Mesendoderm (in vitro differentiated cells): ENCODE measurements around the gene SH2D7.

Experiments used
- DNase-seq: peaks from one replicate; pipeline ENCODE4 v3.0.0; 2013
- H2AK5ac ChIP-seq: 2 replicates; pipeline ENCODE4 v1.6.1; 2013; ENCODE audit warnings: low read length, inconsistent platforms
- H2BK120ac ChIP-seq: 2 replicates; pipeline ENCODE4 v1.6.1; 2013; ENCODE audit warnings: low read depth, mild to moderate bottlenecking, low read length, moderate library complexity, mixed read lengths
- H2BK15ac ChIP-seq: replicated peaks from 2 replicates; pipeline ENCODE4 v1.6.1; 2013; ENCODE audit warnings: low read depth, mild to moderate bottlenecking, moderate library complexity
- H2BK5ac ChIP-seq: 2 replicates; pipeline ENCODE4 v1.6.1; 2013; ENCODE audit warnings: low read length, inconsistent platforms
- H3K18ac ChIP-seq: 2 replicates; pipeline ENCODE4 v1.6.1; 2013; ENCODE audit warnings: mild to moderate bottlenecking, low read length, mixed read lengths
- H3K23ac ChIP-seq: one replicate; pipeline ENCODE4 v1.6.1; 2013; ENCODE audit warnings: low read length
- H3K27ac ChIP-seq: 2 replicates; pipeline ENCODE4 v1.5.1; 2013; ENCODE audit warnings: low read depth, mild to moderate bottlenecking, inconsistent platforms, low read length, moderate library complexity
- H3K27me3 ChIP-seq: 2 replicates; pipeline ENCODE4 v1.6.1; 2013; ENCODE audit warnings: low read length, control low read depth, mild to moderate bottlenecking, inconsistent platforms; ENCODE audit not compliant: insufficient read depth, poor library complexity
- H3K36me3 ChIP-seq: 2 replicates; pipeline ENCODE4 v1.6.1; 2013; ENCODE audit warnings: low read length, inconsistent platforms; ENCODE audit not compliant: control insufficient read depth, insufficient read depth
- H3K4ac ChIP-seq: one replicate; pipeline ENCODE4 v1.6.1; 2013; ENCODE audit warnings: low read depth, mild to moderate bottlenecking, low read length, moderate library complexity
- H3K4me1 ChIP-seq: 2 replicates; pipeline ENCODE4 v1.6.1; 2013; ENCODE audit warnings: low read depth, low read length, inconsistent platforms; ENCODE audit not compliant: control insufficient read depth
- H3K4me2 ChIP-seq: 2 replicates; pipeline ENCODE4 v1.6.1; 2013; ENCODE audit warnings: low read length
- H3K4me3 ChIP-seq: 2 replicates; pipeline ENCODE4 v1.5.1; 2013; ENCODE audit warnings: mild to moderate bottlenecking, low read length
- H3K56ac ChIP-seq: one replicate; pipeline ENCODE4 v1.6.1; 2013; ENCODE audit warnings: low read length
- H3K79me1 ChIP-seq: 2 replicates; pipeline ENCODE4 v1.6.1; 2013; ENCODE audit warnings: low read length, inconsistent platforms
- H3K79me2 ChIP-seq: 2 replicates; pipeline ENCODE4 v1.6.1; 2013; ENCODE audit warnings: mild to moderate bottlenecking, low read length; ENCODE audit not compliant: control insufficient read depth, insufficient read depth
- H3K9ac ChIP-seq: 2 replicates; pipeline ENCODE4 v1.6.1; 2013; ENCODE audit warnings: low read length, inconsistent platforms
- H4K5ac ChIP-seq: one replicate; pipeline ENCODE4 v1.6.1; 2013; ENCODE audit warnings: low read length
- H4K8ac ChIP-seq: one replicate; pipeline ENCODE4 v1.6.1; 2013; ENCODE audit warnings: low read depth, mild to moderate bottlenecking, control low read depth, low read length, moderate library complexity
- WGBS: extraction: QIAGEN DNeasy Blood & Tissue Kit; methylation state at CpG from one replicate; pipeline ENCODE4 v1.1.7; 2013; ENCODE audit warnings: low lambda C conversion rate, missing lambda C conversion rate; ENCODE audit not compliant: insufficient coverage; ENCODE audit errors: extremely low coverage; 5-methylcytosine and 5-hydroxymethylcytosine counted together

SH2D7 gene

DNA sequence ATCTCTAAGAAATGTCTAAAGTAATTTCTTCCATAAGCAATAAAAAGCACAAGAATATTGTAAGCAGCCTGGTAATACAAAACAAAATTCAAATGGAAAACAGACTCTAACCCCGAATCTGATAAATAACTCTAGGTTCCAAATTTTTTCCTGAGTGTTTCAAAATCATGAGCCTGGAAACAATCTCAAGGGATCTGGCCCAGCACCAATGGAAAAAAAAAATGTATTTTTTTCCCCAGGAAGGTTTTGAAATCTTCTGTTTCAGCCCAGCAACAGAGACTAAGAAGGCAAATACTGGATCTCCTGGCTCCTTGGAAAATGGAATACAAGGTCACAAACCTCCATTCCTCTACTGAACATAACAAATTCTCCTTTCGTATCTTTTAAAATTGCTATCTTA is 27.8 kb upstream of the SH2D7 start:
- Histone ChIP-seq H3K4me3 (no peak overlapping the region), H3K9ac (no peak overlapping the region), H4K8ac (no peak overlapping the region), H3K56ac (no peak overlapping the region), H3K79me1 (peaks cover 6% of the 10 kb centered on the region), H4K5ac (no peak overlapping the region), H3K18ac (no peak overlapping the region), H2BK120ac (no peak overlapping the region), H3K4ac (no peak overlapping the region), H3K23ac (no peak overlapping the region), H2BK5ac (no peak overlapping the region), H3K27me3 (no peaks in the 10 kb centered on the region), H2AK5ac (no peak overlapping the region), H3K79me2 (peaks cover 2% of the 10 kb centered on the region), H3K4me1 (peaks cover 7% of the 10 kb centered on the region), H3K36me3 (no peaks in the 10 kb centered on the region), H2BK15ac (no peak overlapping the region), H3K27ac (no peak overlapping the region), H3K4me2 (no peak overlapping the region)
- no peak for DNase-seq
- WGBS, result no CpG with 5 or more reads among the region's 2 CpGs

DNA sequence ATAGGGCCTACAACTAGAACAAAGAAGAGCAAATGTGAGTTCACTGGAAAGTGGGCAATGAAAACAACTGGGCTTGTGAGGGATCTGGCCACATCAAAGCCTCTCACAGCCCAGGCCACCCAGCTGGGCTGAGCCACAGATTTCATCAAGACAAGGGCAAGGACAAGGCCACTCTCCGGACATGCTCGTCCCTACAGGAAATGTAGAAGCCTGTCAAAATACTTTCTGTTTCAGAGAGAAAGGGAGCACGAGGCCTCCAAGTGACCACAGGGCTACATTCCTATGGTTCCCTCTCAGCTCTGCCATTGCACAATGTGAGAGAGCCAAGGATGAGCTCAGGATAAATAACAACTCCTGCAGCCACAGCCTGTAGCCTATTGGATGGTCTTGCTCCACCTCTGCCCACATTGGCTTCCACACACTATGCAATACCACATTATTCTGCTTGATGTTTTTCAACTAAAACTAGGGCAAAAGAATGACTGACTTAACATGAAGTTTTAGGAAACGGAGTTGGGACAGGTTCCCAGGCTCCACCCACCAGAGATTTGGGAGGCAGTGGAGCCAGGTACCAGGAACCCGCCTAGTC is 27.0 kb upstream of the SH2D7 start:
- Histone ChIP-seq H3K27ac (no peak overlapping the region), H3K4ac (no peak overlapping the region), H2BK15ac (no peak overlapping the region), H3K9ac (no peak overlapping the region), H2AK5ac (no peak overlapping the region), H3K18ac (no peak overlapping the region), H4K8ac (no peak overlapping the region), H3K4me3 (no peak overlapping the region), H3K56ac (no peak overlapping the region), H4K5ac (no peak overlapping the region), H3K23ac (no peak overlapping the region), H3K4me2 (no peak overlapping the region), H3K36me3 (no peaks in the 10 kb centered on the region), H3K79me2 (peaks cover 2% of the 10 kb centered on the region), H3K4me1 (peaks cover 12% of the 10 kb centered on the region), H3K79me1 (peaks cover 4% of the 10 kb centered on the region), H2BK5ac (no peak overlapping the region), H3K27me3 (no peaks in the 10 kb centered on the region), H2BK120ac (no peak overlapping the region)
- WGBS, result no CpG with 5 or more reads among the region's 5 CpGs
- DNase-seq, result peak; percentile 65

GRCh38 chr15:78065973-78066946 is 26.1 kb upstream of the SH2D7 start:
- H3K27ac ChIP-seq, result no peak overlapping the region
- no CpG with 5 or more reads among the region's 7 CpGs for WGBS
- H3K4ac ChIP-seq, result no peak overlapping the region
- H3K4me1 ChIP-seq, result peaks cover 12% of the 10 kb centered on the region
- H3K9ac ChIP-seq, result no peak overlapping the region
- no peaks in the 10 kb centered on the region for H3K27me3 ChIP-seq
- no peak overlapping the region for H4K5ac ChIP-seq
- no peak overlapping the region for H3K56ac ChIP-seq
- H3K4me3 ChIP-seq, result no peak overlapping the region
- no peak overlapping the region for H4K8ac ChIP-seq
- DNase-seq, result no peak
- H2BK5ac ChIP-seq, result no peak overlapping the region
- peaks cover 2% of the 10 kb centered on the region for H3K79me2 ChIP-seq
- H3K18ac ChIP-seq, result no peak overlapping the region
- H2BK120ac ChIP-seq, result no peak overlapping the region
- H2AK5ac ChIP-seq, result no peak overlapping the region
- no peaks in the 10 kb centered on the region for H3K36me3 ChIP-seq
- no peak overlapping the region for H2BK15ac ChIP-seq
- no peak overlapping the region for H3K4me2 ChIP-seq
- no peak overlapping the region for H3K23ac ChIP-seq
- H3K79me1 ChIP-seq, result peaks cover 4% of the 10 kb centered on the region

DNA sequence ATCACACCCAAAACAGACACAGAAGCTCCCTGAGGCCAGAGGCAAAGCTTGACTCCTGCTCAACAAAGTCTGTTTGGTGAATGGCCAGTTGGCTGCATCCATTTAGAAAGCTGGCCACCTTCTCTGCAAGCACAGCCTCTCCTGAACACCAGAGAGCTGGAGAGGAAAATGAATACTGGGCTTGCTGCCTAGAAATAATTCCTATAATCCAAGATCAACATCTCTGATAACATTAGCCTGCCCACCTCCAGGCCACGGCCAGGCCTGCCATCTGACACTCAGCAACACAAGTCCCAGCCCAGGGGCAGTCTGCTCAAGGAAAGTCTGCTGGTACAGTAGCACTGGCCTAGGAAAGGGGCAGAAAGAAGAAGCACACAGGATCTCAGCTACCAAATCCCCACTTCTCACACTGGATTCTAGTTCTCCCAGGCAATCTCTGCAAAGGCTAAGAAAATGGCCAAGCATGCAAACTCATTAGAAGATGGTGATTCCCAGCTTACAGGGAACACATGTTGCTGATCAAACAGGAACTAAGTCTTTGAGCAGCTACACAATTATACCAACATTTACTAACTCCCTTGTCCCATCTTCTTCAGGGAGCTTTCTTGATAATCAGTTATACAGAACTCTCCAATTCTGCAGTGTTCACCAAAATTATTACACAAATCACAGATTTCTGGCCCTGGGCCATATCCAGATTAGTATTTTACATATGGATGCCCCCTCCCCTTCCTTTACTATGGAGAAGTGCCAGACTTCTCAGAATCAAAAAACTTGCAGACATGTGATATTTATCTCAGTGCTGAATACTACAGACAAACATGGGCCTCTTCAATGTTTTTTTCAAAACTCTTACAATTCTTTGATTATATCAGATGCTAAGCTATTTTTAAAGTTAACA is 24.8 kb upstream of the SH2D7 start:
- WGBS, result no CpG with 5 or more reads among the region's 1 CpG
- DNase-seq, result no peak

DNA sequence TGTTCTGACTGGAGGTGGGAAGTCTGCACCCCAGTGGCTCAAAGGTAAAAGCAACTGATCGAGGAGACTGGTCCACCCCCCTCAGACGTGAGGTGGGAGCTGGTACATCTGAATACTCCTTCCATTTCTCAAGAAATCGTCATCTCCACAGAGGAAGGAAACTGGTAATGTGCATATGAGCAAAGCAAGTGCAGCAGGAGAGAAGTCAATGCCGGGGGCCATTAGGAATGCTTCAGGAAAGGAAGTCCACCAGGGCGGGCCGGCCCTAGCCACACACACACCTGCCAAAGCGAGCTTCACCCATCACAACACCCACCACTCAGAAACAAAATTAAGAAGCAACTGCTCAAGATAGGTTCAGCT is 23.3 kb upstream of the SH2D7 start:
- Histone ChIP-seq H2BK5ac (no peak overlapping the region), H3K18ac (no peak overlapping the region), H3K4me1 (peaks cover 17% of the 10 kb centered on the region), H3K4me2 (no peak overlapping the region), H4K8ac (no peak overlapping the region), H2AK5ac (no peak overlapping the region), H3K4me3 (no peak overlapping the region), H3K36me3 (no peaks in the 10 kb centered on the region), H3K4ac (no peak overlapping the region), H2BK15ac (no peak overlapping the region), H3K79me1 (peaks cover 7% of the 10 kb centered on the region), H3K79me2 (peaks cover 2% of the 10 kb centered on the region), H2BK120ac (no peak overlapping the region), H3K9ac (no peak overlapping the region), H3K27me3 (no peaks in the 10 kb centered on the region), H3K56ac (no peak overlapping the region), H3K27ac (no peak overlapping the region), H3K23ac (no peak overlapping the region), H4K5ac (no peak overlapping the region)
- no peak for DNase-seq
- no CpG with 5 or more reads among the region's 7 CpGs for WGBS

More for the DNA sequence above, 24.8 kb upstream of the SH2D7 start:
- no peak overlapping the region for H3K4me3 ChIP-seq
- no peak overlapping the region for H2AK5ac ChIP-seq
- no peak overlapping the region for H2BK15ac ChIP-seq
- H2BK5ac ChIP-seq, result no peak overlapping the region
- H3K79me2 ChIP-seq, result peaks cover 2% of the 10 kb centered on the region
- H4K8ac ChIP-seq, result no peak overlapping the region
- H2BK120ac ChIP-seq, result no peak overlapping the region
- H3K79me1 ChIP-seq, result peaks cover 6% of the 10 kb centered on the region
- H3K4ac ChIP-seq, result no peak overlapping the region
- H4K5ac ChIP-seq, result no peak overlapping the region
- H3K36me3 ChIP-seq, result no peaks in the 10 kb centered on the region
- H3K4me1 ChIP-seq, result peaks cover 17% of the 10 kb centered on the region
- H3K23ac ChIP-seq, result no peak overlapping the region
- no peak overlapping the region for H3K56ac ChIP-seq
- no peak overlapping the region for H3K4me2 ChIP-seq
- H3K27me3 ChIP-seq, result no peaks in the 10 kb centered on the region
- H3K27ac ChIP-seq, result no peak overlapping the region
- H3K9ac ChIP-seq, result no peak overlapping the region
- no peak overlapping the region for H3K18ac ChIP-seq
